CD4-positive, alpha-beta T cell treated with Interleukin-6 at 100 ng/mL for 8 hours (primary cell): ENCODE measurements around the gene ABCG8.

ENCODE experiments used
- DNase-seq: peaks from one replicate; pipeline ENCODE4 v3.0.0-alpha.2; 2020; ENCODE audit warnings: mixed read lengths, low spot score

Gene ABCG8

DNA sequence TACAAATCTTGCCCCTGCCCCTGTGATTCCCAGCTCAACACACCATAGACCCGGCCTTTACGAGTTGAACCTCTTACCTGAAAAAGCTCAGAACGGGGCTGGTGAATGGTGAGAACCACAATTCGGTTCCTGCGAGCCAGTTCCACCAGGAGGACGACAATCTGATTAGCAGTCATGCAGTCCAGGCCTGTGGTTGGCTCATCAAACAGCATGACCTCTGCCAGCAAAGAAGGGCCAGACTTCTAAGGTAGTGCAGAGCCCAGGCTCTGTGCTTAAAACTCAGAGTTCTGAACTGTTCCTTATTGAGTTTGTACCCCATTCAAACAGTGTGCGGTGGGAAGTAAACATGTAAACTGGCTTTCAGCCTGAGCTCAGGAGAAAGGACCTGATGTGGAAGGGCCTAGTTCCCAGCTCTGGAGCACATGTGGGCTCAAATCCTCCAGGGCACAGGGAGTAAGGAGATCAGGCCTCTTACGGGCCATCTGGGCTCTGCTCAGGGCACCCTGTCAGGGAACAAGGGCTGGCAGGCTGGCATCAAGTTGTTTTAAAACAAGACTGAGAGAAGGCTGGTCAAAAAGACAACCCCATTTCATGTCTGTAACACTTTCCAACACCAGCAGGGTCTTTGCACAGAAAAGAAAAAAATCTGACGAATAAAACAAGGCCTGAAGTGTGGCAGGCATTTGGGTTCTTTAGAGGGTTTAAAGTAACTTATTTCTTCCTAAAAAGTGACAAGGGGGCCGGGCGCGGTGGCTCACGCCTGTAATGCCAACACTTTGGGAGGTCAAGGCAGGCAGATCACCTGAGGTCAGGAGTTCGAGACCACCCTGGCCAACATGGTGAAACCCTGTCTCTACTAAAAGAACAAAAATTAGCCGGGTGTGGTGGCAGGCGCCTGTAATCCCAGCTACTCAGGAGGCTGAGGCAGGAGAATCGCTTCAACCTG lies 12.2 kb upstream of the ABCG8 start:
- no peak for DNase-seq

DNA sequence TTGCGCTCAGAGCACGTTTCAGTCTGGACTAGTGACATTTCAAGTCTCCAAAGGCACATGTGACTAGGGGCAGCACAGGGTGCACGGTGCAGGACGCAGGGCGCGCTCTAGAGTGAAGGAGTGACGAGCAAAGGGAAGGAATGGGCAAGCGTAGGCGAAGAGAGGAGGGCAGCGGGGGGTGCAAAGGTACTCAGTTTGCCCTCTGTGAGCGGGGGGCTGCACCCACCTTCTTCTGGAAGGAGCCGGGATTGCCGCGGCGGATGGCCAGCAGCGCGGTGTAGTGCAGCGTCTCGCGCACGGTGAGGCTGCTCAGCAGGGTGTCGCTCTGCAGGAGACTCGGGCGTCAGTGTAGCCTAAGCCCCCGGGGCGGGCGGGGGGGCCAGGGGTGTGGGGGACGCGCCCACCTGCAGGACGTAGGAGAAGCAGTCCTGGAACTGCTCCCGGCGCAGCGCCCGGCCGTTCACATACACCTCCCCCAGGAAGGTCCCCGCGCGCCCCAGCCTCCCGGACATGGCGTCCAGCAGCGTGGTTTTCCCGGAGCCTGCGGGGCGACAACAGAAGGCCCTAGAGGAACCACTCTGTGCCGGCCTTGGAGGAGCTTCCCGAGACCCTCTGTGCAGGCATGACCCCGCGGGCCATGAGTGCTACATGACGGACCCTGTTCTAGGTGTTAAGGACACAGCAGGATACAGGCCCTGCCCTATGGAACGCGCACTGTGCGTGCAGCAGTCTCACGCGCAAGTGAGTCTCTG lies 7.1 kb upstream of the ABCG8 start:
- no peak for DNase-seq

DNA sequence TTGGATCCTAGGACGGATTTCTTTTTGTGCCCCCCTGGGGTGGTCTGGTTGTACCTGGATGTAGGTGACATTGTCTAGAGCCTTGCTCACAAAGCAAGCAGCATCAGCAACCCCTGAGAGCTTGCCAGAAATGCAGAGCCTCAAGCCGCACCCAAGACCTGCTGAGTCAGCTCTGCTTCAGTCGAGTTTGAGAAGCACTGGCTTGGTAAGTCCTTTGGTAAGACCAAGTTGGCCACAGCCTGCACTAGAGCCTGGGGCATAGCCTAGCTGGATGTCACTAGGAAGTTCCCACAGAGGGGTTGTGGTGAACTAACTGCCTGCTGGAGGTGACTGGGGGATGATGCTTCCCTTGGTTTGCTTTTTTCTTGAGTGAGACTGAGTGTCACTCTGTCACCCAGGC lies 6.3 kb upstream of the ABCG8 start:
- DNase-seq, result no peak

DNA sequence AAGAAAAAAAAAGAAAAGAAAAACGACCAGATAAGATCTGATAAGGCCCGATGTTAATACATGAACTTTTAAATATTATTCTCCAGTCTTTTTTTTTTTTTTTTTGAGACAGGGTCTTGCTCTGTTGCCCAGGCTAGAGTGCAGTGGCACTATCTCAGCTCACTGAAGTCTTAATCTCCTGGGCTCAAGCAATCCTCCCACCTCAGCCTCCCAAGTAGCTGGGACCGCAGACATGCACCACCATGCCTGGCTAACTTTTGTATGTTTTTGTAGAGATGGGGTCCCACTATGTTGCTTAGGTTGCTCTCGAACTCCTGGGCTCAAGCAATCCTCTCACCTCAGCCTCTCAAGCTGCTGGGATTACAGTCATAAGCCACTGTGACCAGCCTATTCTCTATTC lies 1.7 kb upstream of the ABCG8 start:
- no peak for DNase-seq

DNA sequence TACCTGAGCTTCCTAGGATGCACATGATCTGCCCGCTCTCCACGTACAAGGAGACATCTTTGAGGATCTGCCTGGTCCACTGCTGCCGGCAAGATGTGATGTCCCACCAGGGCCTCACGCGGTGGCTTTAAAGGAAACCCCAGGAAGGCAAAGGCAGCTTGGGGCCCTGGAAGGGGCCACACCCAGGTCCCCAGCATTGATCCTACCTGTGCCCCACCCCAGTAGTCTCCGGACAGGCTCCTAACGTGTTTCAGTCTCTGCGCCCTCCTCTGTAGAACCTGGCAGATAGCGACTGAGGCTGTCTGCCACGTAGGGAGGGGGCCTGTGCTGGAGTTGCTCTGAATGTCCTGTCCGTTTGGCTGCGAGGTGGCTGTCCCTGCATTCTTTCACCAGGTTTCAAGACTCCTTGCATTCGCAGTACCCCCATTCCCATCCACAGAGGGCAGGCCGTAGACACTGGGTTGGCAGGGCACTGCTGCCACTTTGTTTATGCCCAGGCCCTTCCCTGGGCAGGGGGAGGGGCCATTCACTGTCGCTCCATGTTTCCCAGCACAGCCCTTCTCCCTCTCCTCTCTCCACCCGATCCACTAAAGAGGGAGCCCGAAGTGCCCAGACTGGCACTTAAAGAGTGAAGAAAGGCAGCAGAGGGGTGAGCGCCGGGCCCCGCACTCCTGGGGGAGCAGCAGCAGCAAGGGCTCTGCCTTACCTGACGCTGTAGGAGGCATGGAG lies 776 bp upstream of the ABCG8 start:
- DNase-seq, result no peak

DNA sequence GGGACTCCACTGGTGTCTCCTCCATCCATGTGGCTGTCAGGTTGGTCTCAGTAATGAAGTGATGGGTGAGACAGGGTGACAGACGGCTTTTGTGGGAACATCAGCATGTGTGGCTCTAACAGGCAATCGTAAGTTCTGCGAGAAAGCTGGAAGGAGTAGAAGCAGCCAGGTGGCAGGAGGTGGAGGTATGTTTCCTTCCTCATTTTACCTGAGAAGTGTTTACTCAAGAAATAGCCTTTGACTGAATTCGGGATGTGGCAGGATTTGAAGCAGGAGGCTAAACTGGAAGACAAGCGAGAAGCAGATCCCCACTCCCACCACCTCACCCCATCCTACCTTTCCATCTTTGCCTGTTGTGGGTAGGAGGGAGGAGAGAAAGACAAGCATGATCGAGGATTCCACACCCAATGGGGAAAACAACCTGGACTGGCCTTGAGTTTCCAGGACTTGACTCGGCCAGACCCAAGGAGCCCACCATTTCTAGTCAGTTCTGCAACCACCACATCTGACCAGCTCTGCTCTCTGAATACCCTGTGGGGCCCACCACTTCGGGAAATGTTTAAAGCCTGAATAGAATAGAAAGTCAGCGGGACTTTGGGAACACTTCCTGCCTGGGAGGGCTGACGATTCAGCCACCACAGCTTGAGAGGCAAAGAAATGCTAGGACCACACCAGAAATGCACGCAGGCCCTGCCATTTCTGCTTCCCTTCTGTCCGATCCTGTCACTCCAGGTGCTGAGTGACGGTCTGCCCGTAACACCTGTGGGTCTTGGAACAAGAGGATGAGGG lies 1.2 kb downstream of the ABCG8 start:
- no peak for DNase-seq

DNA sequence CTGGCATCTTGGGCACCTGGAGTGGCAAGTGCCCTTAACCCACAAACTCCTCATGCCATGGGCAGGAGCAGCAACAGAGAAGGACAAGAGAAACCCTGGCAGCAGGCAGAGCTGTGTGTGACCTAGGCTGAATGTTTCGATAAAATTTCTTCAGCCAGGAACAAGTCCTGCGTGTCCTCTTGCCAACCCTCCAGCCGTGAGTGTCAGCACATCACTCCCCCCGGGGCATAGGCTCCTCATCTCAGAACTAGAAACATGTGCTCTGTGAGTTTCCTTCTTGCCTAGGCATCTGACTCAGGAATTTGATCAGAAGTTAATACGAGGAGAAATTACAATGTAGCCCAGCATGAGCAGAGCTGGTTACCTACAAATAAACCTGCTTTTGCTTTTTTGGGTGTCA lies 2.2 kb downstream of the ABCG8 start:
- no peak for DNase-seq

DNA sequence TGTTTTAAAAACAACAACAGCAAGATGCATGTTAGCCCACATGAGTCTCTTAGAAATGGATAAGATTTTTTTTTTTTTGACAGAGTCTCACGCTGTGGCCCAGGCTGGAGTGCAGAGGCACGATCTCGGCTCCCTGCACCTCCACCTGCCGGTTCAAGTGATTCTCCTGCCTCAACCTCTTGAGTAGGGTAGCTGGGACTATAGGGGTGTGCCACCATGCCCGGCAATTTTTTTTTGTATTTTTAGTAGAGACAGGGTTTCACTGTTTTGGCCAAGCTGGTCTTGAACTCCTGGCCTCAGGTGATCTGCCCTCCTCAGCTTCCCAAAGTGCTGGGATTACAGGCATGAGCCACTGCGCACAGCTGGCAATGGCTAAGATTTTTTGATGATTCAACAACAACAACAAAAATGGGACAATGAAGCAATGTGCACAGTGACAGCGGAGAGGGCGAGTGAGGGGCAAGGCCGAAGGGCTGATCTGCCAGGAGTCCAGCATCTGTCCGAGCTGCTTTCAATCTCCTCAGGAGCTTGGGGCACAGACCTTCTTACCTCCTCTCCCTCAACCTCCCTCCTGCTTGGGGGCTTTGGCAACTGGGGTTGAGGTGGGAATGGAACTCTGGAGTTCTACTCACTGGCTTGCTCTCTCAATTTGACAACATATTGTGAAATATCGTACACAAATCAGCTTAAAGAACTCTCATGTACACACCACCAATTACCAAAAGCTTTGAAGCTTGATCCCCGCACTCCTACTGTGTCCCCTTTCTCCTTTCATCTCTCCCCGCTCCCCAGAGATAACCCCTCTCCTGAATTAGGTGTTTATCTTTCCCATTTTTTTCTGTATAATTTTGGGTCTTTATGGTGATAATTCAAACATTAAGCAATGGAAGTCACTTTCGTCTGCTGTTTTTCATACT lies 3.4 kb downstream of the ABCG8 start:
- no peak for DNase-seq

DNA sequence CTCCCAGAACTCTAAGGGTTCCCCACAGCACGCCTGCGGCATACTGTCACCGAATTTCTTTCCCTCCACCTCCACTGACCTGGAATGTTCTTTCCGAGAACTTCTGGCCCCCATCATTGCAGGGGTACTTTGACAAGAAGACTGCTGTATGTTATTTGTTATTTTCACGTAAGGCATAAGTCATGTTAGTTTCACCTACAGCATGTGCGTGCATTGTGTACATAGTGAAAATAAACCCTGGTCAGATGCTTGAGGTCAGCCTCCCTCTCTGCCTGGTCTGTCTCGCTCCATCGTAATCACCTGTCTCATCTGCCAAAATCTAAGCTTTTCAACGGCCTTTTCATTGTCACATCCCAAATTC lies 4.1 kb downstream of the ABCG8 start:
- DNase-seq, result no peak

DNA sequence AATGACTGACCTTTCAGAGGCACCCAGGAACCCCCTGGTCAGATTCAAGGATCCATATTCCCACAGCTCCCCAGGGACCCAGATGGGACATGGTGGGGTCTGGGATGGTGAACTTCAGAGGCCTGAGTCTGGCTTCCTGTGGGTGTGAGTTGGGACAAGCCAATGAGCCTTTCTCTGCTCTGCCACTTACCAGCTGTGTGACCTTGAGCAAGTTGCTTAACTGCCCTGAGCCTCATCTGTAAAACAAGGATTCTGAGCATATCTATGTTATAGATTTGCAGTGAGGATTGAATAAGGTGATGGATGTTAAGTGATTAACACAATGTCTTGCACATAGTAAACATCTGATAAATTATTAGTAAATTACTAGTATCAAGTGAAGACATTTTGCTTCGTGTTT lies 6.4 kb downstream of the ABCG8 start:
- DNase-seq, result no peak

DNA sequence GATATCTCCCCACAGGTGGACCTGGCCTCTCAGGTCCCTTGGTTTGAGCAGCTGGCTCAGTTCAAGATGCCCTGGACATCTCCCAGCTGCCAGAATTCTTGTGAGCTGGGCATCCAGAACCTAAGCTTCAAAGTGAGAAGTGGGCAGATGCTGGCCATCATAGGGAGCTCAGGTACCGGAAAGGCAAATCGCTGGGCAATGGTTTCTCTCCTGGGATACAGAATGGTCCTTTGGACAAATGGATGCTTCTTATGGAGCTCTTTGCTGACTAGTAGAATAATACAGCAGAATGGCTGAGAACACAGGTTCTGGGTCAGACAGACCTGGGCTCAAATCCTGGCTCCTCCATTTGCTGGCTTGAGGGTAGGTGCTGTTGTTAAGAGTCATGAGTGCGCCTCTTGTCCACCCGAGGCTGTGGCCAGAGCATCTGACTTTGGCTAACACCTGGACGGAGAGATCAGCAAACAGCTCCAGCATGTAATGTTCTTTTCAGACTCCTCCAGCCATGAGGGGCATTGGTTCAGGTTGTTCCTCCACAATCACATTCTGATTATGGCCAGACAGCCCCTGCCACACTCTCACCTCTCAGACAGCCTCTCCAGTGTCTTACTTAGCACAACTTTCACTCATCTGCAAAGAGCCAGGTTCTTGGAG lies 7.5 kb downstream of the ABCG8 start:
- no peak for DNase-seq

DNA sequence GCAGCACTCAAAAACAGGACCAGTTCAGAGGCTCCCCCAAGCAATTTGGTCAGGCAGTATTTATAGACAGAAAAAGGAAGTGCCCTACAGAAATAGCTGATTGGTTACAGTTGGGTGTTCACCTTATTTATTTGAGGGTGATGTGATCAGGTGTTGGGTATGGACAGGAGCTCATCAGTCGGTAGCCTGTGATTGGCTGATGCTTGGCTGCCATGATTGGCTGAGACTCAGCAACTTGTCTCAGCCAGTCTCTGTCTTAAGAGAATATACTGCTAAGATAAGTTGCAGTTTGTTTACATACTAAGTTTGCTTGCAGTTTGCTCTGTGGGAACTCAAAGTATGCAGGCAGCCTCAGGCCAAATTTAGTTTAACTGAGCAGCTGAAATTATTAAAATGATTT lies 9.4 kb downstream of the ABCG8 start:
- DNase-seq, result no peak

DNA sequence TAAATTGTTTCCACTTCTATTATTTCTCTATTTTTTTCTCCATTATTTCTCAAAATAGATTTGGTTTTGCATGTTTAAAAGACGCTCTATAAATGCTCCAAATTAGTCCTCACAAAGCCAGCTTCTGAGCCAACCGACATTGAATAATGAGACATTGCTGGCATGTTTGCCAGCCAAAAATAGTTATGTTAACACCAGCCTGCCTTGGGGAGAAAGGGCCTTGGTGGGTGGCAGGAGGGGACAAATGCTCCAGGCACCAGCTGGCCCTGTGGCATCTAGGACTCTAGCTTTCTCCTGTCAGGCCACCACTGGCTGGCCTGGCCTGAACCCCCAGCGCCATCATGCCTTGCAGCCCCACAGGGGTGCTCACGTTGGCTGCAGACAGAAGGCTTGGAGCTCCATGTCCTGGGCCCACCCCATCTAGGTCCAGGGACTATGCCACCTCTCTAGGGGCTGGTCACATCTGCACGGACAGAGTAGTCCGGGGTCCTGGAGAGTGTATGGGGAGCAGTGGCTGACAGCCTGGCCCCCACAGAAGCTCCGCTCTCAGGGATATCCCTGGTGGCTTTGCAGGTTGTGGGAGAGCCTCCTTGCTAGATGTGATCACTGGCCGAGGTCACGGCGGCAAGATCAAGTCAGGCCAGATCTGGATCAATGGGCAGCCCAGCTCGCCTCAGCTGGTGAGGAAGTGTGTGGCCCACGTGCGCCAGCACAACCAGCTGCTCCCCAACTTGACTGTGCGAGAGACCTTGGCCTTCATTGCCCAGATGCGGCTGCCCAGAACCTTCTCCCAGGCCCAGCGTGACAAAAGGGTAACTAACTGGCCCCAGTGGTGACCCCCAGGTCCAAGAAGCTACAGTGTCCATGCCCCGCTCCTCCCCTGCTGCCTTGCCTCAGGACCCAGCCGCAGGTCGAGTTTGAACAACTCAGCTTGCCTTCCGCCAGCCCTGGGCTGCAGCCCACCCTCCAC lies 12.5 kb downstream of the ABCG8 start:
- DNase-seq, result no peak

DNA sequence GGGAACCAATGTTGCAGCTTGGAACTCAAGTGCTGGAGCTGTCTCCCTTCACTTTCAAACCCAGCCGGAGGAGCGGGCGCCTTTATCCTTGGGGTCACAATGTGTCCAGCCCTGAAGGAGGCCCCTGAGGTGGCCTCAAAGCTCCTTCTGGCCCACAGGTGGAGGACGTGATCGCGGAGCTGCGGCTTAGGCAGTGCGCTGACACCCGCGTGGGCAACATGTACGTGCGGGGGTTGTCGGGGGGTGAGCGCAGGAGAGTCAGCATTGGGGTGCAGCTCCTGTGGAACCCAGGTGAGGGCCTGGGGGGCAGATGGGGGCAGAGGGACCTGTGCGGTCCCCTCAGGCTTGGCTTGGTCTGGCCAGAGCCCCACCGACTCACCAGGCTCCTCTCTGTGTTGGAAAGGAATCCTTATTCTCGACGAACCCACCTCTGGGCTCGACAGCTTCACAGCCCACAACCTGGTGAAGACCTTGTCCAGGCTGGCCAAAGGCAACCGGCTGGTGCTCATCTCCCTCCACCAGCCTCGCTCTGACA lies 13.5 kb downstream of the ABCG8 start:
- DNase-seq, result no peak

DNA sequence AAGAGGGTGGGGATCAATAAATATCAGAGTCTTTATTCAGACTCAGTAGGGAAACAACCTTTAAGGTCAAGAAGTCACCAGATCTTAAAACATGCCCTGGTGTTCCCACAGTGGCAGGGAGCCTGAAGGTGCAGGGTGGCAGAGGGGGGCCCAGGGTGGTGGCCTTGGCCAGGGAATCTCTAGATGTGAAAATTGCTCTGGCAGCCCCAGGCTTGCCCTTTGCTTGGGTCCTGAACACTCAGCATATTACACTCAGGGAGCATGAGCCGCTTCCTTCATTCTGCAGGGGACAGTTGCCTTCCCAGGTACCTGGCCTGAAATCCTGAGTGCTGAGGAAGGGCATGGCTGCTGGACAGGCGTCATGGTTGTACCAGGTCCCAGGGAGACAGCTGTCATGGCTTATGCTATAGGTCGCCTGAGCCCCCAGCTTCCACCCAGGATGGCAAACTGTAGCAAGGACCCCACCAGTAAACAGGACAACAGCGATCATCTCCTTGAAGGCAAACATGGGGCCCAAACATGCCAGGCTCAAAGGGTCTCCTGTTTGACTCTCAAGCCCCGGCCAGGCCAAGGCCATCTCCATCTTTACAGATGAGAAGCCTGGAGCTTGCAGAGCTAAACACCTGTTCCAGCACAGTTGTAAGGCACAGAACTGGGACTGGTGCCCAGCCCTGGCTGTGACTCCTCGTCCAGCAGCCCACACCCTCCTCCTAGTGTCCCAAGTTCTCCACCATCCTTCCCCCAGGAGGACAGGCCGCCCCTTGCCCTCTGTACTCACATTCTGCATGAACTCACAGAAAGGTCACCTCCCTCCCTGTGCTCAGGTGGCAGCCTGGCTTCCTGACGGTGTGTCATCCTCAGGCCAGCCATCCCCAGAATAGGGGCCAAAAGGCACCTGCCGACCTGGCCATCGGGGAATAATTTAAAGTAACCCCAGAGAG lies 14.6 kb downstream of the ABCG8 start:
- DNase-seq, result no peak

DNA sequence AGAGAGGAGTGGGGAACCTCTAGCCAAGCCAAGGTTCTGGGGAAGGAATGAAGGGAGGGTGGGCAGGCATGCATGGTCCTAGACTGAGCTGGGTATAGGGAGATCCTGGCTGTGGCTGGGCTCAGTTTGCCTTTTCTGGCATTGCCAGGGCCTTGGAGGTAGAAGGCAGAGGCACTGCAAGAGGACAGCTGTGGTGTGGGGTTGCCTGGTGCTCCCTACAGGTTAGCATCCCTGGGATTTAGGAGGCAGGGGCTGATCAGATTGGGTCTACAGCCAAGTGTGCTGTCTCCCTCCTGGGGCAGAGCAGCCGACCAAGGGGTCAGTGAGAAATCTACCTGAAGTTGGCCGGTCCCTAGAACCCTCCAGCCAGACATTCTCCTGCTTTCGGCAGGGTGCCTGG lies 15.9 kb downstream of the ABCG8 start:
- DNase-seq, result no peak

DNA sequence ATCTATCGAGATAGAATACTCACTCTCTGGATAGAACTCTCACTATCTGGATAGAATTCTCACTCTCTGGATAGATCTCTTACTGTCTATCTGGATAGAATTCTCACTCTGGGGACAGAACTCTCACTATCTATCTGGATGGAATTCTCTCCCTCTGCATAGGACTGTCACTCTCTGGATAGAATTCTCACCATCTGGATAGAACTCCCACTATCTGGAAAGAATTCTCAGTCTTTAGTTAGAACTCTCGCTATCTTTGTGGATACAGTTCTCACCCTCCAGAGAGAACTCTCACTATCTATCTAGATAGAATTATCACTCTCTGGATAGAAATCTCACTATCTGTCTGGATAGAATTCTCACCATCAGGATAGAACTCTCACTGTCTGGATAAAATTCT lies 16.5 kb downstream of the ABCG8 start:
- DNase-seq, result no peak

DNA sequence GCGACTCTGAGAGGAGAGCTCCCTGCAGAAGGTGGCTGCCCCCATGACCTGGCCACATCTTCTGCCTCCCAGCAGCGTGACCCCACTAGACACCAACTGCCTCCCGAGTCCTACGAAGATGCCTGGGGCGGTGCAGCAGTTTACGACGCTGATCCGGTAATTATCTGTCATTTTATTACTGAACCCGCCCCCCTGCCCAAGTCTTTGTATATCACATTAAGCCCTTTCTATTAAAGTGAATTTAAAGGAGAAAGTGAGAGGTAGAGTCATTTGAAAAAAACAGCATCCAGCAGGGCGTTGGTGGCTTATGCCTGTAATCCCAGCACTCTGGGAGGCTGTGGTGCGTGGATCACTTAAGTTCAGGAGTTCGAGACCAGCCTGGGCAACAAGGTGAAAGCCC lies 33.4 kb downstream of the ABCG8 start:
- DNase-seq, result no peak
